ENCODE measurements around the gene ABCC4. TPM values are rescaled to one million over a fixed set of nuclear protein-coding genes. Genes with fewer than 3 reads are reported as not detected.

The ABCC4 gene
- total RNA-seq, 2 experiments from 2014 or later, result 9.6 to 11.8 TPM

DNA sequence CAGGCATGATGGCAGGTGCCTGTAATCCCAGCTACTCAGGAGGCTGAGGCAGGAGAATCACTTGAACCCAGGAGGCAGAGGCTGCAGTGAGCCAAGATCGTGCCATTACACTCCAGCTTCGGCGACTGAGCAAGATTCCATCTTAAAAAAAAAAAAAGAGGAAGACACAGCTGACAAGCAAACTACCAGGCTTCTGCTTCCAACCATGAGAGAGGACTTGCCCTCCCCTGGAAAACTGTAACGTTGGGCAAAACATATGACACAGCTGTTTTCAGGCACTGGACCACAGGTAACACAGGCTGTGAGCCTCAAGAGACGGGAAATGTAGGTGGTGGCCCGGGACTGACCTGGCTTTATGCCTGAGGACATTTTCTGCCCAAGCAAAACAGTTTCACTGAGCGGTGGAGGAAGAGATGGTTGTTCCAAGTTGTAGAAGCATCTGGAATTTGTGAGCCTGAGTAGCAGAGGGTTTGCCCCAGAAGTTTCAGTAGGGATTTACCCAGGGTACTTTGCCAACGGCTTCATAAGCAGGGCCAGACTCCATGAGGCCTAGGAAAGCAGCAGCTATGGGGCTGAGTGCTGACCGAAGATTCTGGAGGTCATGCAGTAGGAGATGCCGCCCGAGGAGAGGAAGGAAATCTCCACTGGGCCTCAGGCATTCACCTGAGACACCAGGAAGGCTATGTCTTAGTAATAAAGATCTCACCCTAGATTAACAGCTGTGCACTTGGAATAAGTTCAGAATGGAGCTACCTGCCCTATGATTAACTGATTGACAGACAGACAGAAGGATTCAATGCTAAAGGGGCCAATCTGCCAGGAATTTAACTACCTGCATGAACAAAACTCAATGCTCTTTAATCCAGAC is 88.0 kb downstream of the ABCC4 start:
- Mint-ChIP-seq H3K9me3 (no peaks in the 10 kb centered on the region), H3K36me3 (ENCODE audit: low read depth) (peaks cover 16% of the 10 kb centered on the region), H3K27me3 (no peaks in the 10 kb centered on the region), H3K27ac (no peak overlapping the region), H3K4me1 (ENCODE audit: low read depth) (no peaks in the 10 kb centered on the region), H3K4me3 (no peak overlapping the region)
- CTCF ChIA-PET, result interaction anchor here (1.4 kb wide), 1 partner anchor 191 kb away, joined by 3 read pairs; no protein-coding TSS in a partner anchor
- TF ChIP-seq, protein P1, sequence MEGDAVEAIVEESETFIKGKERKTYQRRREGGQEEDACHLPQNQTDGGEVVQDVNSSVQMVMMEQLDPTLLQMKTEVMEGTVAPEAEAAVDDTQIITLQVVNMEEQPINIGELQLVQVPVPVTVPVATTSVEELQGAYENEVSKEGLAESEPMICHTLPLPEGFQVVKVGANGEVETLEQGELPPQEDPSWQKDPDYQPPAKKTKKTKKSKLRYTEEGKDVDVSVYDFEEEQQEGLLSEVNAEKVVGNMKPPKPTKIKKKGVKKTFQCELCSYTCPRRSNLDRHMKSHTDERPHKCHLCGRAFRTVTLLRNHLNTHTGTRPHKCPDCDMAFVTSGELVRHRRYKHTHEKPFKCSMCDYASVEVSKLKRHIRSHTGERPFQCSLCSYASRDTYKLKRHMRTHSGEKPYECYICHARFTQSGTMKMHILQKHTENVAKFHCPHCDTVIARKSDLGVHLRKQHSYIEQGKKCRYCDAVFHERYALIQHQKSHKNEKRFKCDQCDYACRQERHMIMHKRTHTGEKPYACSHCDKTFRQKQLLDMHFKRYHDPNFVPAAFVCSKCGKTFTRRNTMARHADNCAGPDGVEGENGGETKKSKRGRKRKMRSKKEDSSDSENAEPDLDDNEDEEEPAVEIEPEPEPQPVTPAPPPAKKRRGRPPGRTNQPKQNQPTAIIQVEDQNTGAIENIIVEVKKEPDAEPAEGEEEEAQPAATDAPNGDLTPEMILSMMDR (IDR thresholded peaks at IDR 0.05), result no peak
- ATAC-seq (no peak), DNase-seq (no peak)
- intact Hi-C loops (cut with micrococcal nuclease), result no loop called here
- POLR2A ChIA-PET, result no interaction called here

DNA sequence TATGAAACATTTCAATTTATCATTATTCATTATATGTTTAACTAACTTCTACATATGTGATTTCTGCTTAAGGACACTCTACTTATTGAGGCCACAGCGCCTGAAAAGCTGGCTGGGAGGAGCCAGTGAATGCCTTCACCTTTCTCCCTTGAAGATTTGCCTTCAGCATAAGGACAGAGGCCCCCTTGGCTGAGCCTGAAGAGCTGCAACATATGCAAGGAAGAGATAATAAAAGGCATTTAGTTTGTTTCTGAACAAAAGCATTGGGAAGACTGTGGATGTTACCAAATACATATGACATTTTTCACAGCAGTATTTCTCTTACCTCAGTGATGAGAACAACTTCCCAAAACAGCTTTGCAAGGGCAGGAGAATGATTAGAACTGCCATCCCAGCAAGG is 92.1 kb downstream of the ABCC4 start:
- Mint-ChIP-seq H3K9me3 (no peaks in the 10 kb centered on the region), H3K4me1 (ENCODE audit: low read depth) (no peaks in the 10 kb centered on the region), H3K27me3 (no peaks in the 10 kb centered on the region), H3K27ac (no peak overlapping the region), H3K4me3 (no peak overlapping the region), H3K36me3 (ENCODE audit: low read depth) (peaks cover 33% of the 10 kb centered on the region)
- intact Hi-C loops (cut with micrococcal nuclease), result no loop called here
- POLR2A ChIA-PET, result no interaction called here
- TF ChIP-seq, protein P1 (IDR thresholded peaks at IDR 0.05), result no peak
- CTCF ChIA-PET, result interaction anchor here (1.7 to 3.2 kb wide), 3 partner anchors 17 to 196 kb away, joined by 5 to 12 read pairs (median 8); no protein-coding TSS in a partner anchor
- ATAC-seq (no peak), DNase-seq (no peak)

DNA sequence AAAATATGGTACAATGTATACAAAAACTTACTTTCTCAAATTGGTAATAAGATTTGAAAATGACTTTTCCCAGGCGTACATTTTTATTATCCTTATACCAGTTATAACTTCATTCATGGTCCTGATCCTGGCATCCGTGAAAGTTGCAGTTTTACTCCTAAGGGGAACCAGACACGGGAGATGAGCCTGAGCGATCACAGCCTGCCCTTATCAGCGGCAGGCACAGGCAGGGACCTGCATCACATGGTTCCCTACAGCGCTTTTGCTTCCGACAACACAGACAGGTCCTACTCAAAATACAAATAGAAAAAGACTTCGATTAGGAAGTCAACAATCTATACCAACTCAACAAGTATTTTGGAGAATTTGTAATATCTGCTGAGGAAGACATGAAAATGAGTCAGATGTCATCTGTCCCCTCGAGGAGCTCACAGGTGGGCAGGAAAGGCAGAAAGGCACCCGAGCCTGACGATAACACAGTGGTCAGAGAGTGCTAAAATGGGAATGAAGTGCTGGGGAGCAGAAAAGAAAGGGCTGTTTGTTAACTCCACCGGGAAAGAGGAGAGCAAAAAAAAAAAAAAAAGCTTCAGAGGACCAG is 93.4 kb downstream of the ABCC4 start:
- intact Hi-C loops (cut with micrococcal nuclease), result no loop called here
- no peak overlapping the region for H3K4me3 Mint-ChIP-seq
- CTCF ChIA-PET, result interaction anchor here (1.7 to 3.2 kb wide), 3 partner anchors 16 to 197 kb away, joined by 5 to 12 read pairs (median 8); no protein-coding TSS in a partner anchor
- ATAC-seq (no peak), DNase-seq (no peak)
- H3K36me3 Mint-ChIP-seq (ENCODE audit: low read depth), result peaks cover 31% of the 10 kb centered on the region
- POLR2A ChIA-PET, result no interaction called here
- H3K4me1 Mint-ChIP-seq (ENCODE audit: low read depth), result no peaks in the 10 kb centered on the region
- H3K27ac Mint-ChIP-seq, result no peak overlapping the region
- TF ChIP-seq, protein P1 (IDR thresholded peaks at IDR 0.05), result no peak
- H3K9me3 Mint-ChIP-seq, result no peaks in the 10 kb centered on the region
- H3K27me3 Mint-ChIP-seq, result no peaks in the 10 kb centered on the region

DNA sequence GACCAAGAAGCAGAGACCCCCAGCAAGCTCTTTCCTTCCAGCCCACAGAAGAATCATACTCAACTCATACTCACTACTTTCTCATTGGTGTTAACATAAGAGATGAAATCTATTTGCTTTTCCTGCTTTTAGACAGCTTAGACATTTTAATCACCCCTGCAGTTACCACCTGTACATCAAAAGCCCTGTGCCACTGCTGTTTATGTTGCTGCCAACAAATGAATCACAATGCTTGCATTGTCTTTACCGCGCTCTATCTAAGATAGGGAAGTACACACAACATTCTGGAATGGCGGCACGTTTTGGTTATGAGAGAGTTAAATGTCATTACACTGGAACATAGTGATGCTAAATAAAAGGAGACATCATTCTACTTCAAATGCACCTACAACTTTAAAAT is 95.1 kb downstream of the ABCC4 start:
- Mint-ChIP-seq H3K4me1 (ENCODE audit: low read depth) (no peaks in the 10 kb centered on the region), H3K36me3 (ENCODE audit: low read depth) (peaks cover 27% of the 10 kb centered on the region), H3K4me3 (no peak overlapping the region), H3K9me3 (no peaks in the 10 kb centered on the region), H3K27ac (no peak overlapping the region), H3K27me3 (no peaks in the 10 kb centered on the region)
- TF ChIP-seq, protein P1 (IDR thresholded peaks at IDR 0.05), result no peak
- intact Hi-C loops (cut with micrococcal nuclease), result no loop called here
- ChIA-PET POLR2A (no interaction called here), CTCF (interaction anchor here (0.9 to 2.0 kb wide), 2 partner anchors 14 to 17 kb away, joined by 4 to 12 read pairs; no protein-coding TSS in a partner anchor)
- DNase-seq (no peak), ATAC-seq (no peak)

Measured in activated CD8-positive, alpha-beta T cell treated with anti-CD3 and anti-CD28 coated beads for 36 hours (primary cell).